Thyroid gland (tissue), 4 donors: ENCODE measurements around the gene MSL2. TPM values are rescaled to one million over a fixed set of nuclear protein-coding genes. Genes with fewer than 3 reads are reported as not detected.

Experiments used
- DNase-seq, 2 donors: peaks; one replicate each; pipeline ENCODE4 v3.0.0-alpha.2; 2019
- H3K27ac ChIP-seq, 3 donors: fragments of 200-600 bp; sonication (generic); 1 replicate in 2 of 3; 2 replicates in 1 of 3; pipeline ENCODE4 v1.5.1; 2016 to 2019; ENCODE audit warnings: mild to moderate bottlenecking in 1 of 3, moderate library complexity in 1 of 3
- H3K27me3 ChIP-seq: fragments of 200-600 bp; sonication (generic); one replicate; pipeline ENCODE4 v1.5.1; 2019
- H3K36me3 ChIP-seq, 2 donors: fragments of 200-600 bp; sonication (generic); one replicate each; pipeline ENCODE4 v1.5.1; 2016 to 2019
- H3K4me1 ChIP-seq, 2 donors: fragments of 200-600 bp; sonication (generic); one replicate each; pipeline ENCODE4 v1.5.1; 2017 to 2019
- H3K4me3 ChIP-seq, 3 donors: fragments of 200-600 bp; sonication (generic); replicated peaks in 1 of 3; 1 replicate in 2 of 3; 2 replicates in 1 of 3; pipeline ENCODE4 v1.5.1; 2016; ENCODE audit warnings: mild to moderate bottlenecking in 1 of 3
- H3K9me3 ChIP-seq: fragments of 200-600 bp; sonication (generic); one replicate; pipeline ENCODE4 v1.5.1; 2017
- POLR2A ChIP-seq, 2 donors: fragments of 450-650 bp; IDR thresholded peaks; one replicate each; pipeline ENCODE4 v1.6.1; 2017; ENCODE audit warnings: antibody characterized with exemption in 2 of 2, mild to moderate bottlenecking in 2 of 2, moderate library complexity in 1 of 2
- WGBS, 2 donors: methylation state at CpG; one replicate each; pipeline ENCODE4 v1.1.5; 2017; 5-methylcytosine and 5-hydroxymethylcytosine counted together
- intact Hi-C: fragments of 100-400 bp; cut with DNase I; formaldehyde crosslinking; loops from one replicate; pipeline ENCODE4 v1.15.1; 2023
- total RNA-seq, 4 donors: library from RNA; depleted of rRNA; stranded (reverse); fragments of >200 nt; gene quantifications; one replicate each; pipeline ENCODE4 v1.2.3, GENCODE V29; 2016
- TF ChIP-seq, protein P1 (sequence below), 6 experiments: fragments of 200-600 bp in 3 of 6; fragments of 450-650 bp in 3 of 6; sonication (generic) in 3 of 6; IDR thresholded peaks; one replicate each; pipeline ENCODE4 v1.5.1; 2016 to 2019; ENCODE audit warnings: antibody characterized with exemption in 6 of 6, mild to moderate bottlenecking in 2 of 6, inconsistent platforms in 1 of 6, moderate library complexity in 1 of 6

MSL2 gene
- total RNA-seq, 4 donors from 2014 or later, result 28.6 to 55.8 (median 44.4) TPM

DNA sequence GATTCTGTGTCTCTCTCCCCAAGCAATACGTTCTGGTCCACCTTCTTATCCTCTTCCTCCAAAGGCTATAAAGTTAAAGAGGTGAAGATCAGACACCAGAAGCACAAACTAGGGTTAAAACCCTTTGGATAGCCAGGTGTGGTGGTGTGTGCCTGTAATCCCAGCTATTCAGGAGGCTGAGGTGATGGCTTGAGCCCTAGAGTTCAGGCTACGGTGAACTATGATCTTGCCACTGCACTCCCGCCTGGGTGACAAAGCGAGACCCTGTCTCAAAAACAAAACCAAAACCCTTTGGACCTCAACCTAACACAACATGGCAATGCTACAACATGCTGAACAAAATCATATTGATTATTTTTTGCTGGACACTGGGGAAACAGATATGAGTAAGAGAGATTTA lies 43.2 kb downstream of the MSL2 start:
- H3K27me3 ChIP-seq, result no peaks in the 10 kb centered on the region
- no peak overlapping the region for H3K4me3 ChIP-seq
- TF ChIP-seq, protein P1, sequence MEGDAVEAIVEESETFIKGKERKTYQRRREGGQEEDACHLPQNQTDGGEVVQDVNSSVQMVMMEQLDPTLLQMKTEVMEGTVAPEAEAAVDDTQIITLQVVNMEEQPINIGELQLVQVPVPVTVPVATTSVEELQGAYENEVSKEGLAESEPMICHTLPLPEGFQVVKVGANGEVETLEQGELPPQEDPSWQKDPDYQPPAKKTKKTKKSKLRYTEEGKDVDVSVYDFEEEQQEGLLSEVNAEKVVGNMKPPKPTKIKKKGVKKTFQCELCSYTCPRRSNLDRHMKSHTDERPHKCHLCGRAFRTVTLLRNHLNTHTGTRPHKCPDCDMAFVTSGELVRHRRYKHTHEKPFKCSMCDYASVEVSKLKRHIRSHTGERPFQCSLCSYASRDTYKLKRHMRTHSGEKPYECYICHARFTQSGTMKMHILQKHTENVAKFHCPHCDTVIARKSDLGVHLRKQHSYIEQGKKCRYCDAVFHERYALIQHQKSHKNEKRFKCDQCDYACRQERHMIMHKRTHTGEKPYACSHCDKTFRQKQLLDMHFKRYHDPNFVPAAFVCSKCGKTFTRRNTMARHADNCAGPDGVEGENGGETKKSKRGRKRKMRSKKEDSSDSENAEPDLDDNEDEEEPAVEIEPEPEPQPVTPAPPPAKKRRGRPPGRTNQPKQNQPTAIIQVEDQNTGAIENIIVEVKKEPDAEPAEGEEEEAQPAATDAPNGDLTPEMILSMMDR (IDR thresholded peaks at IDR 0.05), result no peak
- no peak for TF ChIP-seq POLR2A (IDR thresholded peaks at IDR 0.05)
- no peaks in the 10 kb centered on the region for H3K9me3 ChIP-seq
- no peak overlapping the region for H3K27ac ChIP-seq
- no peak for DNase-seq
- WGBS, 2 donors, result 94 to 98% methylated on average over 4 of the region's 4 CpGs
- H3K4me1 ChIP-seq, result peaks cover 0 to 6% of the 10 kb centered on the region in 2 donors
- intact Hi-C loops, result no loop called here
- peaks cover 0 to 4% of the 10 kb centered on the region in 2 donors for H3K36me3 ChIP-seq

DNA sequence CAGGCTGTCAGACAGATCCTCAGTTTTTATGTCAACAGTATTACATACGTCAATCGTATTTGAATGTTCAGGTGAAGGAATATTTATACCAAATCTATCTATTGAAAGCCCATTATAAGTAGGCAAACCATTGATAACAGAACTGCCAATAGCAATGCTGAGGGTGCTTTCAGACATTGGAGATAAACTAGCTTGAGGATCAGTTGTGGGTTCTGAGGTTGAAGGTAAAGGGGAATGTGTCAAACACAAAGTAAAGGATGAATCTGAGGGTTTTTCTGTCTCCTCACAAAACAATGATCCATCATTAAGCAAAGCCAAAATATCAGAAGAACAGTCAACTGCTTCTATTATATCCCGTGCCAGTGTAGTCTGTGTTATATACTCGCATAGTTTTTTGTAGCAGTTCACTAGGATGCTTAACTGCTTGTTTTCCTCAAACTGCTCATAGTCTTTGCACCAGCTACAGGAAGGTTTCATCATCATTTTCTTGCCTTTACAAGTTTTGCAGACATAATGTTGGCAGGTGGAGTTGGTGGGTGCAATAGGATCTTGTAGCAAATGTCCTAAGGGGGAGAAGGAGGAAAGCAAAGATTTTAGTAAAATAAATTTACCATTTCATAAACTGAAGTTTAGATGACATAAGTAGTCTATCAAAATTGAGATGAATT lies 43.8 kb downstream of the MSL2 start:
- peaks cover 0 to 8% of the 10 kb centered on the region in 2 donors for H3K4me1 ChIP-seq
- 86 to 90% methylated on average over 4 of the region's 4 CpGs for WGBS, 2 donors
- H3K9me3 ChIP-seq, result no peaks in the 10 kb centered on the region
- no peak for DNase-seq
- H3K4me3 ChIP-seq, result no peak overlapping the region
- peaks cover 0 to 4% of the 10 kb centered on the region in 2 donors for H3K36me3 ChIP-seq
- no peaks in the 10 kb centered on the region for H3K27me3 ChIP-seq
- no peak overlapping the region for H3K27ac ChIP-seq
- intact Hi-C loops, result no loop called here
- TF ChIP-seq, protein P1 (IDR thresholded peaks at IDR 0.05), result no peak
- TF ChIP-seq POLR2A (IDR thresholded peaks at IDR 0.05), result no peak

DNA sequence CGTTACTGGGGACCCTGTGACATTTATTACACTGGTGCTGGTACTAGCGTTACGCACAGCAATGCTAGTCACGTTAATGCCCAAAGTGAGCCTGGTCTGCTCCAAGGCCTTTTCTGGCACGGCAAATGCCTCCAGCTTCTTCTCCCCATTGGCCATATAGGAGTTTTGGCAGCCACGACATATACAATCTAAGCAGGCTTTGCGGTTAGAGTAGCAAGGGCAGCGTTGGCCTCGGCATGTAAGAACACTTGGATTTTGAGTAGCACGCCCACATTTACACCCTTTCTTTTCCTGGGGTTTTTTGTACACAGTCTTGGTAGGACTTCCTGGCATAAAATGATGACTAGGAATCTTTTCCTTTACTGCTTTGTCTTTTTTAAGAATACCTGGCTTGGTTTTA lies 44.9 kb downstream of the MSL2 start:
- WGBS, 2 donors, result 82 to 83% methylated on average over 10 of the region's 10 CpGs
- intact Hi-C loops, result no loop called here
- Histone ChIP-seq H3K4me1 (peaks cover 0 to 8% of the 10 kb centered on the region in 2 donors), H3K4me3 (no peak overlapping the region), H3K27me3 (no peaks in the 10 kb centered on the region), H3K27ac (no peak overlapping the region), H3K36me3 (peaks cover 0 to 4% of the 10 kb centered on the region in 2 donors), H3K9me3 (no peaks in the 10 kb centered on the region)
- no peak for DNase-seq
- TF ChIP-seq, protein P1 (IDR thresholded peaks at IDR 0.05), result no peak
- TF ChIP-seq POLR2A (IDR thresholded peaks at IDR 0.05), result no peak

DNA sequence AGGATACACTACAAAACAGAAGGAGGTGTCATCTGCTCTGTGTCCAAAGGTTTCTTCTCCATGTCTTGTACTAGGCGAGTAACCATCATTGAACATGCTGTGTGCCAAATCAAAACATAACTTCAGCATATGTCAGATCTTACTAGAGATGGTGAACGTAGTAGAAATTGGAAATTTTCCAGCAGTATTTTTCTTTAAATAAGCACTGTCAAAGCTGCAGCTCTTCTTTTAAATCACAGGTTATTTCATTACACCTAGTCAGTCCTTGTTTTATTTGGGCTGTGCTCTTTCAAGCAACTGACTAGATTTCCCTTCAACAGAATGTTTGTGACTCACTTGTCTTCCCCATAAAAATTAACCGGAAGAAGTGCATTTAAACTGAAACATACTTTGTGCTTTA lies 46.5 kb downstream of the MSL2 start:
- H3K4me1 ChIP-seq, result peaks cover 0 to 8% of the 10 kb centered on the region in 2 donors
- intact Hi-C loops, result no loop called here
- H3K4me3 ChIP-seq, result no peak overlapping the region

More for the DNA sequence above, 46.5 kb downstream of the MSL2 start:
- Histone ChIP-seq H3K27me3 (no peaks in the 10 kb centered on the region), H3K9me3 (no peaks in the 10 kb centered on the region), H3K36me3 (peaks cover 0 to 4% of the 10 kb centered on the region in 2 donors), H3K27ac (no peak overlapping the region)
- TF ChIP-seq POLR2A (IDR thresholded peaks at IDR 0.05), result no peak
- TF ChIP-seq, protein P1 (IDR thresholded peaks at IDR 0.05), result no peak
- no peak for DNase-seq
- WGBS, 2 donors, result 76 to 82% methylated on average over 3 of the region's 3 CpGs
